Measurements from ENCODE around the gene SLC9A3.

- TF ChIP-seq POLR2A (IDR thresholded peaks at IDR 0.05), result no peak
- no peak for TF ChIP-seq CTCF (IDR thresholded peaks at IDR 0.05)
- no peak for TF ChIP-seq POLR2AphosphoS5 (IDR thresholded peaks at IDR 0.05)
These were observed 97.8 kb downstream of the SLC9A3 start for GRCh38 chr5:426392-426976.
